Stimulated activated CD8-positive, alpha-beta memory T cell treated with anti-CD3 and anti-CD28 coated beads, Interleukin-15, amount 100 ng/mL, for 24 hours (primary cell): ENCODE data around the gene UBE2N.

Source experiments
- DNase-seq: peaks from one replicate; pipeline ENCODE4 v3.0.0-alpha.2; 2020; ENCODE audit warnings: low read depth

UBE2N gene

DNA sequence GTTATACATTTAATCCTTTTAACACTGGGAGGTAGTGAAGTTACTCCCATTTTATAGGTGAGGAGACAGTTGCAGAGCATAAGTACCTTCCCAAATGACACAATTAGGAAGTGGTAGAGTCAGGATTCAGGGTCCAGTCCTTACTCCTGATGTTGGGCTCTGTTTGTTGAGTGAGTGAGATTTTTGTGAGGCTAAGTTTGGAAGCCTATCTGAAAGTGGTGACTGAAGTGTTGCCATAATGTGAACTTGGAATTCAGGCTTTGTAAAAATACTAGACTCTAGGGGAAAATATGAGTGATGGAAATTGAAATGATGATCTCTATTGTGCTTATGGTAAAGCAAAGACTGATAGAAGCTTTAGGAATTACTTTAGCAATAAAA lies 61.8 kb downstream of the UBE2N start:
- no peak for DNase-seq

- no peak for DNase-seq
Measured at GRCh38 chr12:93379326-93379980, 62.3 kb downstream of the UBE2N start.

DNA sequence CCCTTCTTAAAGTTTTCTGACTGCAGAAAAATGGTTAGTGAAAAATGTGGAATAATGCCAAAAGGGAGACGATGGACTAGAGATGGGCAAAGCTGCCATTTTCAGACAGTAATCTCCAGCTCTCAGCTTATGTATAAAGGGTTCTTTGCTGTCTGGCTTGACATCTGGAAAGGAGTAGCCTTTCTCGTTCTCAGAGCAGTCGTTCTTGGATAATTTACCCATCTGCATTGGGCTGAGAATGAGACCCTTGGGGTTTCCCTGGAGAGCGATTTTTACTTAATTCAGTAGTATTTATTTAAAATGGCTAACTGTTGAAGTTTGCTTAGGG lies 62.8 kb downstream of the UBE2N start:
- DNase-seq = no peak

DNA sequence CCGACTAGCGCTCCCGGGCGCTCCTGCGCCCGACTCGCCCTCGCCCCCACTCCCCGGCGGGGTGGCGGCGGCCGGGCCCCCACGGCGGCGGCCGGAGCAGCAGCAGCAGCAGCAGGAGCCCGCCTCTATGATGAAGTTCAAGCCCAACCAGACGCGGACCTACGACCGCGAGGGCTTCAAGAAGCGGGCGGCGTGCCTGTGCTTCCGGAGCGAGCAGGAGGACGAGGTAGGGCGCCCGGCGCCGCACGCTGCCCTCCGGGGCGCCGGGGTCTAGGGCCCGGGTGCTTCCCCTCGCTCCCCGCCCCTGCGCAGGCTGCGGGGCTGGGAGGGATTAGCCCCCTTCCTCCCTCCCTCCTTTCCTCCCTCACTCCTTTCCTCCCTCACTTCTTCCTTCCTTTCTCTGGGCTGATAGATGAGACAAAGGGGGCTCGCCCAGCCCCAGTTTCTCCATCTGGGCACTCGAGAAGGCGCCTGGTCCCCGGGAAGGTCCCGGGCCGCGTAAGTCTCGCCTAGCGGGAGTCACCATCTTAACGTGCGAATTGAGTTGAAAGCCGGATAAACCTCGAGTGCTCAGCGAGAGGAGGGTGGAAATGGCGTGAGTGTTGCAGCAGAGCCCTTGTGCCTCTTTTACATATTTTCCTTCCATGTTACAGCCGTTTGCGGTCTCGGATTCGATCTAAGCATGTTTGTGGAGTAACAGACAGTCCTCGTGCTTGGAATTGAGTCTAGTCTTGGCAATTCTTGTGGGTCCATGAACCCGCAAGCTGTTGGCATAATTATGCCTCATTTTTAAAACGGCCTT lies 63.4 kb downstream of the UBE2N start:
- DNase-seq = peak; percentile 13

GRCh38 chr12:93377252-93378195 lies 64.2 kb downstream of the UBE2N start, which contains the start of gene NUDT4:
Gene NUDT4, plus strand, starts transcription at chr12:93377925. Its CDS starts 398 bp downstream, at chr12:93378323.
- peak; percentile 96 for DNase-seq

DNA sequence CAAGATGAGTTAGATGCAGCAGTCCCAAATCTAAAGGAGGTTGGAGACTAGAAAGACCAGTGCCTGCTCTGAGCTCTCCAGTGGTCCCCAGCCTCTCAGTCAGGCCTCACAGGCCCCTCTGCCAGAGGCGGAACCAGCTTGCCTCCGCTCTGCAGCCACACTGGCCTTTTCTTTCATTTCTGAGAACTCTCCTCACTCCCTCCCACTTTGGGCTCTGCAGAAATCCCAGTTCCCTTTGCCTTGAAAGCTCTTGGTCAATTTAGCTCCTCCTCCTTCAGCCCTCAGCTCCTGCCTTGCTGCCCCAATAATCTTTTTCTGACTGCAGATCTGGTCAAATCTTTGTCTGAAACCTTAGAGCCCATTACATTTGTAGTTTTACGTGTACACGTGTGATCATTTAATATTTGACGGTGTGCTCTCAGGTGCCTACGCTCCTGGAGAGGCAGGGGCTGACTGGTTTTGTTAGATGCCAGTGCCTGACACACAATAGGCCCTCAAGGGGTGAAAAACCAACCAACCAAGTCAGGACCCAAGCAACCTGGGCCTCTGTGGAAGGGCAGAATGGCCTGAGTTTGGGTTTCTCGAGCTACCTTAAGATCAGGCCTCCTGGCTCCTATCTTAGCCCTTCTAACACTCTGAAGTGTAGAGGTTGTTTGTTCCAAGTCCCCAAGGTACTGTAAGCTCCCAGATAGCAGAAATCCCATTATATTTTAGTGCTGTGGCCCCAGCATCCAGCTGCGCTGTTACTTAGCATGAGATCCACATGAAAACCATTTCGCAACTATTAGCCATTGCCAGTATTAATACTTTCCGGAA lies 65.1 kb downstream of the UBE2N start:
- DNase-seq = no peak

DNA sequence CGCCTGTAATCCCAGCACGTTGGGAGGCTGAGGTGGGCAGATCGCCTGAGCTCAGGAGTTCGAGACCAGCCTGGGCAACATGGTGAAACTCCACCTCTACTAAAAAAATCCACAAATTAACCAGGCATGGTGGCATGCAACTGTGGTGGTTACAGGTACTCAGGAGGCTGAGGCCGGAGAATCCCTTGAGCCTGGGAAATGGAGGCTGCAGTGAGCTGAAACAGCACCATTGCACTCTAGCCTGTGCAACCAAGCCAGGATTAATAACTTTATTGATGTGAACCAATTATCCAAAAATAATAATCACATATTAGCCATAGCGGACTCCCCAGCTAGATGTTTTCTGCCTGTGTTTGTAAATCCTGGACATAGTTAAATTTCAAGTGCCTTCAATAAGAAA lies 65.8 kb downstream of the UBE2N start:
- no peak for DNase-seq

GRCh38 chr12:93373961-93374656 lies 67.6 kb downstream of the UBE2N start:
- DNase-seq = no peak

GRCh38 chr12:93370947-93371346 lies 70.8 kb downstream of the UBE2N start:
- no peak for DNase-seq

- DNase-seq = no peak
Measured at GRCh38 chr12:93369505-93369904, 72.2 kb downstream of the UBE2N start.

DNA sequence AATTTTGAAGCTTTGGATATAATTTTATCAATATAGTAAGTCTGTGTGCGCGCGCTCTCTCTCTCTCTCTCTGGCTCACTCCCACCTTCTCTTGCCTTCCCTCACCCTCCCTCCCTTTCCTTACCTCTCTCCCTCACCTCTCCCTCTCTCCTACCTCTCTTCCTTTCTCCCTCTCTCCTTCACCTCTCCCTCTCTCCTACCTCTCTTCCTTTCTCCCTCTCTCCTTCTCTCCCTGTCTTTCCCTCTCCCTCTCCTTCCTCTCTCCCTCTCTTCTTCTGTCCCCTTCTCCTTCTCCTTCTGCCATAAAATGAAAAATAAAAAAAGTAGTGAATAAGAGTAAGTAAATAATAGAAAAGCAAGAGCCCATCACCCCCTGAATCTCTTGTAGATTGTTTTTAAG lies 73.0 kb downstream of the UBE2N start:
- DNase-seq = no peak

DNA sequence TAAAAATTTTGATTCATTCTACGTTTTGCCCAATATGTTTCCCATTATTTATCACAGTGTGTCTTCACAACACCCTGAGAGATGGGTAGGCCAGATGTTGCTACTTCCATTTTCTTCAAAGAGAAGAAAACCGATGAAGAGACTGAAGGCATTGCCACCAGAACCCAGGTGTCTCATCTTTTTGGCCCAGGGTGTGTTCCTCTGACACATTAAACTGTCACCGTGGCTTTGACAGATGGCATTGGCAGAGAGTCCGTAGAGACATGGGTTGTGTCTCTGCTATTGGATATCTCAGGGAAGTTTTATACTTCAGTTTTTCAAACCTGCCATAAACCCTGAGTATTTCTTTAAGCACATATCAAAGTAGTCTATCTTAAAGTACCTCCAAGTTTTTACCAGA lies 75.3 kb downstream of the UBE2N start:
- no peak for DNase-seq

- no peak for DNase-seq
Measured at GRCh38 chr12:93365616-93366405, 75.9 kb downstream of the UBE2N start.

GRCh38 chr12:93363841-93364297 lies 77.9 kb downstream of the UBE2N start:
- no peak for DNase-seq

- DNase-seq = no peak
Measured at GRCh38 chr12:93361151-93361919, 80.4 kb downstream of the UBE2N start.

DNA sequence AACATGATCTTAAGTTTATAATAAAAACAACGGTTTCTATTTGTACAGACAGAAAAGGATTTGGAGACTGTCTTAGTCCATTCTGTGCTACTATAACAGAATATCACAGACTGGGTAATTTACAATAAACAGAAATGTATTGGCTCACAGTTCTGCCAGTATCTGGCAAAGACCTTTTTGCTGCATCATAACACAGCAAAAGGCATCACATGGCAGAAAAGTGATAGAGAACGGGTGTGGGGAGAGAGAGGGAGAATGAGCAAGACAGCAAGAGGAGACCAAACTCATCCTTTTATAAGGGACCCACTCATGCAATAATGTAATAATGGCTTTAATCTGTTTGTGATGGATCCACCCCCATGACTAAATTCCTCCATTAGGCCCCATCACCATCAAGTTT lies 81.1 kb downstream of the UBE2N start:
- no peak for DNase-seq

- DNase-seq = no peak
Measured at GRCh38 chr12:93358821-93359220, 82.9 kb downstream of the UBE2N start.

DNA sequence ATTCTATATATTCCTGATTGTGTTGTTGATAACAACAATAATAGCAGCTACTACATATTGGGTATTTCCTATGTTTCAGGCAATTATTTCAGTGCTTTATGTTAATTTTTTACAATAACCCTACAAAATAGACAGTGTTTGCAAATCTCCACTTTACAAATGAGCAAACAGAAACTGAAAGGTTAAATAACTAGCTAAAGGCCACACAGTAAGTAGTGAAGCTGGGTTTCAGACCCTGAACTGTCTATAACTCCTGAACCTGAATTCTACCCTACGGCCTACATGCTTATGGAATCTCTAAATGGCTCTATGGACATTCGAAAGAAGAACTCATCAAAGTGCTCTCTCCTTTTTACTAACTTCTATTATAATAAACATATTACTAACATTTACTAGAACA lies 83.7 kb downstream of the UBE2N start:
- DNase-seq = no peak

DNA sequence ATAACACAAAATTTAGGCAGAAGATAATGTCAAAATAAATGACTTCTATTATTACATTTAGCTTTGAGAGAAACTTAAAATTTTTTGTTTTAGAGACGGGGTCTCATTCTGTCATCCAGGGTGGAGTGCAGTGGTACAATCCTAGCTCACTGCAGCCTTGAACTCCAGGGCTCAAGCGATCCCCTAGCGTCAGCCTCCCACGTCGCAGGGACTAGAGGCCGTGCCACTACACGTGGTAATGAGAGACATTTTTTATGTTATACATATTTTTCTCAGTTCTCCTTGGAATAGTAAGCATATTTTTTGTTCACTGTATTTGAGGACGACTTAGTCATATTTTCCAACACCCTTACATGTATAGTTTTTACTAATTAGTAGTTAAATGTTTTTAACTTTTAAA lies 85.5 kb downstream of the UBE2N start:
- no peak for DNase-seq
